CD14-positive monocyte (primary cell): Measurements from ENCODE around the gene PTH2R. TPM values are rescaled to one million over a fixed set of nuclear protein-coding genes. Genes with fewer than 3 reads are reported as not detected.

Source experiments
- DNase-seq, 3 donors: peaks; one replicate each; pipeline ENCODE4 v3.0.0-alpha.2; 2011 to 2022
- H2AFZ ChIP-seq: 2 replicates; pipeline ENCODE4 v1.6.0; 2012; ENCODE audit warnings: mild to moderate bottlenecking, low read depth, low read length, inconsistent platforms; ENCODE audit not compliant: insufficient read depth, poor library complexity, severe bottlenecking
- H3K27ac ChIP-seq, 2 donors: 1 replicate in 1 of 2; 2 replicates in 1 of 2; pipeline ENCODE4 v1.5.1; 2012 to 2013; ENCODE audit warnings: low read length in 2 of 2, control low read depth in 1 of 2, inconsistent platforms in 1 of 2, low read depth in 1 of 2, mild to moderate bottlenecking in 1 of 2
- H3K27me3 ChIP-seq, 2 donors: one replicate each; pipeline versions ENCODE4 v1.6.0 to v1.6.1; 2011 to 2013; ENCODE audit warnings: low read length in 2 of 2; ENCODE audit not compliant: control insufficient read depth in 2 of 2, insufficient read depth in 2 of 2
- H3K36me3 ChIP-seq, 2 donors: replicated peaks in 1 of 2; 1 replicate in 1 of 2; 2 replicates in 1 of 2; pipeline versions ENCODE4 v1.5.1 to v1.6.1; 2012 to 2013; ENCODE audit warnings: low read length in 2 of 2, control low read depth in 1 of 2, inconsistent platforms in 1 of 2, mild to moderate bottlenecking in 1 of 2; ENCODE audit not compliant: insufficient read depth in 2 of 2, control insufficient read depth in 1 of 2
- H3K4me1 ChIP-seq, 2 donors: 1 replicate in 1 of 2; 2 replicates in 1 of 2; pipeline versions ENCODE4 v1.5.1 to v1.6.1; 2012 to 2013; ENCODE audit warnings: low read length in 2 of 2, control low read depth in 1 of 2, inconsistent platforms in 1 of 2, mild to moderate bottlenecking in 1 of 2, moderate library complexity in 1 of 2; ENCODE audit not compliant: insufficient read depth in 2 of 2, control insufficient read depth in 1 of 2
- H3K4me2 ChIP-seq: replicated peaks from 2 replicates; pipeline ENCODE3; 2012; ENCODE audit warnings: low read length, moderate library complexity, mild to moderate bottlenecking; ENCODE audit not compliant: poor library complexity, severe bottlenecking; ENCODE audit errors: extremely low read depth
- H3K4me3 ChIP-seq, 3 experiments: fragments of 200-600 bp in 1 of 3; sonication (generic) in 1 of 3; replicated peaks in 1 of 3; 1 replicate in 2 of 3; 2 replicates in 1 of 3; pipeline ENCODE4 v1.5.1; 2011 to 2013; ENCODE audit warnings: low read length in 3 of 3, mild to moderate bottlenecking in 3 of 3, control low read depth in 2 of 3, low read depth in 2 of 3, inconsistent platforms in 1 of 3, moderate library complexity in 1 of 3
- H3K79me2 ChIP-seq: 2 replicates; pipeline ENCODE4 v1.6.0; 2012; ENCODE audit warnings: mild to moderate bottlenecking, control low read depth, inconsistent platforms, low read length, moderate library complexity; ENCODE audit not compliant: insufficient read depth
- H3K9ac ChIP-seq: 2 replicates; pipeline ENCODE4 v1.6.0; 2017; ENCODE audit warnings: low read length, mild to moderate bottlenecking; ENCODE audit not compliant: insufficient read depth, poor library complexity, severe bottlenecking
- H3K9me3 ChIP-seq, 2 donors: replicated peaks in 1 of 2; 1 replicate in 1 of 2; 2 replicates in 1 of 2; pipeline versions ENCODE4 v1.5.1 to v1.6.1; 2012 to 2013; ENCODE audit warnings: low read length in 2 of 2, control low read depth in 1 of 2; ENCODE audit not compliant: control insufficient read depth in 1 of 2, insufficient read depth in 1 of 2
- H4K20me1 ChIP-seq: 2 replicates; pipeline ENCODE4 v1.6.0; 2012; ENCODE audit warnings: mild to moderate bottlenecking, low read length, control low read depth, moderate library complexity; ENCODE audit not compliant: insufficient read depth
- H3K27ac Mint-ChIP-seq, 7 donors: one replicate each; pipeline ENCODE4 v1.8.0; 2020; ENCODE audit warnings: mild to moderate bottlenecking in 7 of 7, mixed read lengths in 7 of 7, moderate library complexity in 6 of 7, inconsistent platforms in 2 of 7
- H3K27me3 Mint-ChIP-seq, 3 donors: one replicate each; pipeline ENCODE4 v1.8.0; 2021 to 2022; ENCODE audit warnings: low read depth in 3 of 3, mild to moderate bottlenecking in 3 of 3, mixed read lengths in 3 of 3, moderate library complexity in 3 of 3, inconsistent platforms in 1 of 3
- H3K36me3 Mint-ChIP-seq, 2 donors: one replicate each; pipeline ENCODE4 v1.8.0; 2020; ENCODE audit warnings: mixed read lengths in 2 of 2, inconsistent platforms in 1 of 2, mild to moderate bottlenecking in 1 of 2
- H3K4me1 Mint-ChIP-seq: one replicate; pipeline ENCODE4 v1.8.0; 2020; ENCODE audit warnings: mild to moderate bottlenecking, mixed read lengths
- H3K4me3 Mint-ChIP-seq, 2 donors: one replicate each; pipeline ENCODE4 v1.8.0; 2020; ENCODE audit warnings: mild to moderate bottlenecking in 2 of 2, mixed read lengths in 2 of 2, moderate library complexity in 1 of 2
- H3K9me3 Mint-ChIP-seq, 7 donors: one replicate each; pipeline ENCODE4 v1.8.0; 2020 to 2022; ENCODE audit warnings: mixed read lengths in 7 of 7, mild to moderate bottlenecking in 6 of 7, moderate library complexity in 6 of 7, inconsistent platforms in 2 of 7
- CTCF ChIP-seq: fragments of 200-600 bp; IDR thresholded peaks from one replicate; pipeline ENCODE4 v1.8.0; 2022; ENCODE audit warnings: antibody characterized with exemption, mild to moderate bottlenecking
- WGBS: methylation state at CpG from one replicate; pipeline ENCODE4 v1.1.5; 2013; ENCODE audit warnings: missing lambda C conversion rate; ENCODE audit not compliant: insufficient coverage; 5-methylcytosine and 5-hydroxymethylcytosine counted together
- intact Hi-C, 2 donors: fragments of 100-400 bp; cut with micrococcal nuclease; formaldehyde crosslinking; loops; one replicate each; pipeline versions ENCODE4 v1.15.0 to v1.15.1; 2023
- polyA plus RNA-seq, 3 donors: library from polyadenylated mRNA; depleted of rRNA in 1 of 3; unstranded in 2 of 3; stranded (reverse) in 1 of 3; fragments of 300-500 nt in 2 of 3; fragments of >200 nt in 1 of 3; fragmentation: Illumina TruSeq in 2 of 3; gene quantifications; 1 replicate in 2 of 3; 2 replicates in 1 of 3; pipeline ENCODE4 v1.2.3, GENCODE V29; 2012 to 2021

The PTH2R gene
- polyA plus RNA-seq, 3 donors: 0.07 to 0.12 (median 0.11) TPM

- H3K36me3 Mint-ChIP-seq: peaks cover 0 to 4% of the 10 kb centered on the region in 2 donors
- Histone ChIP-seq H3K27me3 (no peaks in the 10 kb centered on the region), H3K79me2 (no peaks in the 10 kb centered on the region), H3K9ac (no peak overlapping the region), H3K4me2 (no peak overlapping the region), H3K27ac (no peak overlapping the region), H3K36me3 (no peaks in the 10 kb centered on the region), H2AFZ (no peak overlapping the region), H3K9me3 (no peaks in the 10 kb centered on the region), H3K4me3 (no peak overlapping the region), H4K20me1 (no peaks in the 10 kb centered on the region), H3K4me1 (peaks cover 0 to 4% of the 10 kb centered on the region in 2 donors)
- WGBS: no CpG with 5 or more reads among the region's 2 CpGs
- intact Hi-C loops: no loop called here
- no peak overlapping the region for H3K4me3 Mint-ChIP-seq
- H3K9me3 Mint-ChIP-seq: peaks cover 0 to 15% (median 7%) of the 10 kb centered on the region in 7 donors
- H3K27ac Mint-ChIP-seq: peak overlapping the region in 1 of 7 donors; percentile 30
- no peak for TF ChIP-seq CTCF
- peaks cover 8% of the 10 kb centered on the region for H3K4me1 Mint-ChIP-seq
- no peak for DNase-seq
- peaks cover 0 to 3% (median 0%) of the 10 kb centered on the region in 3 donors for H3K27me3 Mint-ChIP-seq
Observed at GRCh38 chr2:208369091-208369490, 37.5 kb upstream of the PTH2R start.

- no peak overlapping the region for H3K4me3 ChIP-seq
- H4K20me1 ChIP-seq: no peaks in the 10 kb centered on the region
- intact Hi-C loops: no loop called here
- WGBS: no CpG with 5 or more reads among the region's 8 CpGs
- H3K9ac ChIP-seq: no peak overlapping the region
- Mint-ChIP-seq H3K4me1 (peaks cover 8% of the 10 kb centered on the region), H3K36me3 (no peaks in the 10 kb centered on the region), H3K27me3 (peaks cover 0 to 2% (median 0%) of the 10 kb centered on the region in 3 donors), H3K9me3 (no peaks in the 10 kb centered on the region), H3K4me3 (no peak overlapping the region), H3K27ac (no peak overlapping the region)
- H2AFZ ChIP-seq: no peak overlapping the region
- no peak overlapping the region for H3K27ac ChIP-seq
- no peak overlapping the region for H3K4me2 ChIP-seq
- H3K36me3 ChIP-seq: no peaks in the 10 kb centered on the region
- H3K27me3 ChIP-seq: no peaks in the 10 kb centered on the region
- no peak for DNase-seq
- peaks cover 0 to 4% of the 10 kb centered on the region in 2 donors for H3K4me1 ChIP-seq
- TF ChIP-seq CTCF: no peak
- no peaks in the 10 kb centered on the region for H3K9me3 ChIP-seq
- H3K79me2 ChIP-seq: no peaks in the 10 kb centered on the region
Observed at GRCh38 chr2:208370881-208371633, 35.5 kb upstream of the PTH2R start.
